ENCODE measurements around the gene SOAT2. TPM values are rescaled to one million over a fixed set of nuclear protein-coding genes. Genes with fewer than 3 reads are reported as not detected.

Gene SOAT2
- total RNA-seq, 4 donors from 2014 or later = 0.41 TPM; not detected in 3

DNA sequence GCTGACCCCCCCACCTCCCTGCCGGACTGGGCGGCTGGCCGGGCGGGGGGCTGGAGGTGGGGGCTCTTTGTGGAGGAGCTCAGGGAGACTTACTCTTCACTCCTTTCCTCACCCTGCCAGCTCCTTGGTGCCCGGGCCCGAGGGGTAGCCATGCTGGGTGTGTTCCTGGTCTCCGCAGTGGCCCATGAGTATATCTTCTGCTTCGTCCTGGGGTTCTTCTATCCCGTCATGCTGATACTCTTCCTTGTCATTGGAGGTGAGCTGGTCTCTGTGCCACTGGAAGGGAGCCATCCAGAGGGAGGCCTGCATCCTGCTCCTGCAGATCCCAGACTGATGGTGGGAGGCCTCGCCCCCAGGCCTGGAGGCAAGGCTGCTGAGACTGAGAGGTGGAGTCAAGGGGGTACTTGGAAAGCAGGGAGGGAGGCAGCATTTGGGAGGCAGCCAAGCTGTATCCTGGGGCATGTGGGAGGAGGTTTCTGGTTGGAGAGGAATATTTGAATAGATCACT is 19.7 kb downstream of the SOAT2 start:
- TF ChIP-seq CTCF (IDR thresholded peaks at IDR 0.05) = no peak
- TF ChIP-seq POLR2AphosphoS5 (IDR thresholded peaks at IDR 0.05) = no peak
- TF ChIP-seq EP300 (IDR thresholded peaks at IDR 0.05; ENCODE audit: low read depth) = no peak
- no peak for TF ChIP-seq POLR2A (IDR thresholded peaks at IDR 0.05)
- intact Hi-C loops (cut with DNase I; ENCODE audit: low total_unique reads) = no loop called here
- 92% methylated on average over 10 of the region's 10 CpGs; no CpG with 5 or more reads in 1 of the 2 donors for WGBS, 2 donors (ENCODE audit: low coverage in 1 of 2)

GRCh38 chr12:53123578-53124351 is 20.5 kb downstream of the SOAT2 start:
- 67 to 93% methylated on average over 1 to 16 of the region's 16 CpGs for WGBS, 2 donors (ENCODE audit: low coverage in 1 of 2)
- no peak overlapping the region for H3K4me3 ChIP-seq
- no peak for DNase-seq
- H3K9me3 ChIP-seq = no peaks in the 10 kb centered on the region
- in situ Hi-C loops (cut with MboI; ENCODE audit: low pct_ligation_motif_present in 1 of 4, low pct_unique_long_range_greater_than_20kb in 1 of 4, low sequenced_read_pairs in 3 of 4) (no loop called here), intact Hi-C loops (cut with DNase I; ENCODE audit: low total_unique reads) (no loop called here)
- no peaks in the 10 kb centered on the region for H3K4me1 ChIP-seq
- H3K27ac ChIP-seq = no peak overlapping the region
- H3K36me3 ChIP-seq = no peaks in the 10 kb centered on the region
- TF ChIP-seq CTCF (IDR thresholded peaks at IDR 0.05) (no peak), POLR2A (IDR thresholded peaks at IDR 0.05) (no peak), POLR2AphosphoS5 (IDR thresholded peaks at IDR 0.05) (no peak), EP300 (IDR thresholded peaks at IDR 0.05; ENCODE audit: low read depth) (no peak)
- no peaks in the 10 kb centered on the region for H3K27me3 ChIP-seq

More for the DNA sequence above, 19.7 kb downstream of the SOAT2 start:
- in situ Hi-C loops (cut with MboI; ENCODE audit: low pct_ligation_motif_present in 1 of 4, low pct_unique_long_range_greater_than_20kb in 1 of 4, low sequenced_read_pairs in 3 of 4) = no loop called here
- Histone ChIP-seq H3K4me3 (no peak overlapping the region), H3K36me3 (no peaks in the 10 kb centered on the region), H3K4me1 (no peaks in the 10 kb centered on the region), H3K27ac (no peak overlapping the region), H3K27me3 (no peaks in the 10 kb centered on the region), H3K9me3 (no peaks in the 10 kb centered on the region)
- DNase-seq = no peak

DNA sequence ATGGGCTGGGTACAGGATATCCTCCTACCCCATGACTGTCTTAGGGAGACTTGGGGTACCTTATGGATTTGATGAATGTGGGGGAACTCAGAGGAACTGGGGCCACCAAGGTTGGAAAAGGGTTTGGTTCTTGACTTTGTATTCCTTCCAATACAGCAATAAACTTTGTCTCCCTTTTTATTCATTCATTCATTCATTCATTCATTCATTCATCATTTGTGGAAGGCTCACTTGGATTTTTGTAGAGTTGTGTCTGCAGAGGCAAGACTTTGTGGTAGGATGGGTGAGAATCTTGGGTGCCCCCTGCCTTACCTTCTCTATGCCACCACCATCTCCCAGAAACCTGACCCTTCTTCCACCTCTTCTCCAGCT is 21.1 kb downstream of the SOAT2 start:
- TF ChIP-seq CTCF (IDR thresholded peaks at IDR 0.05) (no peak), POLR2A (IDR thresholded peaks at IDR 0.05) (no peak), EP300 (IDR thresholded peaks at IDR 0.05; ENCODE audit: low read depth) (no peak), POLR2AphosphoS5 (IDR thresholded peaks at IDR 0.05) (no peak)
- in situ Hi-C loops (cut with MboI; ENCODE audit: low pct_ligation_motif_present in 1 of 4, low pct_unique_long_range_greater_than_20kb in 1 of 4, low sequenced_read_pairs in 3 of 4) = no loop called here
- H3K27ac ChIP-seq = no peak overlapping the region

GRCh38 chr12:53127169-53127568 is 23.9 kb downstream of the SOAT2 start:
- Histone ChIP-seq H3K27ac (no peak overlapping the region), H3K4me1 (no peaks in the 10 kb centered on the region), H3K36me3 (no peaks in the 10 kb centered on the region), H3K9me3 (no peaks in the 10 kb centered on the region), H3K27me3 (no peaks in the 10 kb centered on the region), H3K4me3 (no peak overlapping the region)
- no peak for TF ChIP-seq POLR2AphosphoS5 (IDR thresholded peaks at IDR 0.05)
- no peak for TF ChIP-seq POLR2A (IDR thresholded peaks at IDR 0.05)
- TF ChIP-seq CTCF (IDR thresholded peaks at IDR 0.05) = no peak
- TF ChIP-seq EP300 (IDR thresholded peaks at IDR 0.05; ENCODE audit: low read depth) = no peak
- intact Hi-C loops (cut with DNase I; ENCODE audit: low total_unique reads) = no loop called here
- WGBS, 2 donors (ENCODE audit: low coverage in 1 of 2) = 60 to 75% methylated on average over 1 of the region's 1 CpG
- no peak for DNase-seq
- in situ Hi-C loops (cut with MboI; ENCODE audit: low pct_ligation_motif_present in 1 of 4, low pct_unique_long_range_greater_than_20kb in 1 of 4, low sequenced_read_pairs in 3 of 4) = no loop called here

More for the DNA sequence above, 21.1 kb downstream of the SOAT2 start:
- DNase-seq = no peak
- Histone ChIP-seq H3K4me3 (no peak overlapping the region), H3K36me3 (no peaks in the 10 kb centered on the region), H3K27me3 (no peaks in the 10 kb centered on the region), H3K4me1 (no peaks in the 10 kb centered on the region), H3K9me3 (no peaks in the 10 kb centered on the region)
- intact Hi-C loops (cut with DNase I; ENCODE audit: low total_unique reads) = no loop called here

Measured in transverse colon (tissue), 4 donors.